ENCODE results near the gene CLPTM1.
"Not testable (repeated sequence)": the region's sequence is repeated elsewhere in the genome, so short reads cannot be mapped to it uniquely, and the experiment has no call there.

CLPTM1 gene

DNA sequence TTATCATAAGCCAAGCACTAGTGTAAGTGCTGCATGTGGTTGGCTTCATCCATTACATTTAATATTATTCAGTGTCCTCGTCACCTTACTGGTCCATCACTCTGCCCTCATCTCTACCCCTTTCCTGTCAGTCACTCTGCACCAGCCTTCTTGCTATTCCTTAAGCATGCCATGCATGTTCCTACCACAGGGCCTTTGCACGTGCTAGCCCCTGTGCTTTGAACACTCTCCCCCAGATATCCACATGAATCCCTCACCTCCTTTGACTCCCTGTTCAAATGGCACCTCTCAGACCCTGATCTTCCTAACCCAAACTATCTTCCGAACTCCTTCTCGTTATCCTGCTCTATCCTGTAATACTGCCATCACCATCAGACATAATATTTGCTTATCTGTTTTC lies 42.8 kb downstream of the CLPTM1 start:
- H3K36me3 ChIP-seq (ENCODE audit: control insufficient read depth, insufficient read depth, low read length): no peaks in the 10 kb centered on the region
- H3K9me3 ChIP-seq (ENCODE audit: control insufficient read depth, low read length): no peaks in the 10 kb centered on the region
- H3K4me3 ChIP-seq (ENCODE audit: extremely low read depth, insufficient read depth, low read length, poor library complexity, severe bottlenecking): no peak overlapping the region
- WGBS, 2 experiments (ENCODE audit: insufficient coverage in 2 of 2): 89 to 93% methylated on average over 4 of the region's 4 CpGs
- peaks cover 4% of the 10 kb centered on the region for H3K4me1 ChIP-seq (ENCODE audit: control insufficient read depth, insufficient read depth, low read length, poor library complexity, severe bottlenecking)
- no peak overlapping the region for H3K27ac ChIP-seq (ENCODE audit: low read depth, low read length, severe bottlenecking)

DNA sequence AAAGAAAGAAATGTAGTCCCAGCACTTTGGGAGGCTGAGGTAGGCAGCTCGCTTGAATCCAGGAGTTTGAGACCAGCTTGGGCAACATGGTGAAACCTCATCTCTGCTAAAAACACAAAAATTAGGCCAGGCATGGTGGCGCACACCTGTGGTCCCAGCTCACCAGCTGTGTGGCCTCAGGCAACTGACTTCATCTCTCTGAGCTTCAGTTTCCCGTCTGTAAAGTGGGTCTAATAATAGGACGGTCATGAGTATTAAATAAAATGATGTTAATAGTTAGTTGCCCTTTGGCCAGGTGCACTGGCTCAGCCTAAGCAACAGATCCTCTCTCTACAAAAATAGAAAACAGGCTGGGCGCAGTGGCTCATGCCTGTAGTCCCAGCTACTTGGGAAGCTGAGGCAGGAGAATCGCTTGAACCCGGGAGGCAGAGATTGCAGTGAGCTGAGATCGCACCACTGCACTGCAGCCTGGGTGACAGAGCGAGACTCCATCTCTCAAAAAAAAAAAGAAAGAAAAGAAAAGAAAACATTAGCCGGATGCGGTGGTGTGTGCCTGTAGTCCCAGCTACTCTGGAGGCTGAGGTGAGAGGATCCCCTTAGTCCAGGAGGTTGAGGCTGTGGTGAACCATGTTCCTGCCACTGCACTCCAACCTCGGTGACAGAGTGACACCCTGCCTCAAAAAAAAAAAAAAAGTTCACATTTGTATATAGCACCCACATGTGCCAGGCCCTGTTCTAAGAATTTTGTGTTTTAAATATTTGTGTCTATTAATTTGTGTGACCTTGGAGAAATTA lies 44.1 kb downstream of the CLPTM1 start:
- not testable (repeated sequence) for H3K9me3 ChIP-seq (ENCODE audit: control insufficient read depth, low read length); H3K4me3 ChIP-seq (ENCODE audit: extremely low read depth, insufficient read depth, low read length, poor library complexity, severe bottlenecking); H3K36me3 ChIP-seq (ENCODE audit: control insufficient read depth, insufficient read depth, low read length); H3K4me1 ChIP-seq (ENCODE audit: control insufficient read depth, insufficient read depth, low read length, poor library complexity, severe bottlenecking); H3K27ac ChIP-seq (ENCODE audit: low read depth, low read length, severe bottlenecking)
- 88 to 91% methylated on average over 6 to 8 of the region's 12 CpGs for WGBS, 2 experiments (ENCODE audit: insufficient coverage in 2 of 2)

DNA sequence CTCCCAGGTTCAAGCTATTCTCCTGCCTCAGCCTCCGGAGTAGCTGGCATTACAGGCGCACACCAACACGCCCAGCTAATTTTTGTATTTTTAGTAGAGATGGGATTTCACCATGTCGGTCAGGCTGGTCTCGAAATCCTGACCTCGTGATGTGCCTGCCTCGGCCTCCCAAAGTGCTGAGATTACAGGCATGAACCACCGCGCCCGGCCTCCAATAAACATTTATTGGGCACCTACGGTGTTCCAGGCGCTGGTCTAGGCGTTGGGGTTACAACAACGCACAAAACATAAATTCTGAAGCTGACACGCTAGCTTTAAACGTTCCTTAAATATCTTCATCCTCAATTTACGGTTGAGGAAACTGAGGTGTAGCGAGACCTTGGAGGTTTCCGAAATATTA lies 45.5 kb downstream of the CLPTM1 start:
- WGBS, 2 experiments (ENCODE audit: insufficient coverage in 2 of 2): 89 to 93% methylated on average over 14 to 16 of the region's 19 CpGs
- H3K4me3 ChIP-seq (ENCODE audit: extremely low read depth, insufficient read depth, low read length, poor library complexity, severe bottlenecking): peak overlapping the region; percentile 19
- H3K4me1 ChIP-seq (ENCODE audit: control insufficient read depth, insufficient read depth, low read length, poor library complexity, severe bottlenecking): not testable (repeated sequence)

DNA sequence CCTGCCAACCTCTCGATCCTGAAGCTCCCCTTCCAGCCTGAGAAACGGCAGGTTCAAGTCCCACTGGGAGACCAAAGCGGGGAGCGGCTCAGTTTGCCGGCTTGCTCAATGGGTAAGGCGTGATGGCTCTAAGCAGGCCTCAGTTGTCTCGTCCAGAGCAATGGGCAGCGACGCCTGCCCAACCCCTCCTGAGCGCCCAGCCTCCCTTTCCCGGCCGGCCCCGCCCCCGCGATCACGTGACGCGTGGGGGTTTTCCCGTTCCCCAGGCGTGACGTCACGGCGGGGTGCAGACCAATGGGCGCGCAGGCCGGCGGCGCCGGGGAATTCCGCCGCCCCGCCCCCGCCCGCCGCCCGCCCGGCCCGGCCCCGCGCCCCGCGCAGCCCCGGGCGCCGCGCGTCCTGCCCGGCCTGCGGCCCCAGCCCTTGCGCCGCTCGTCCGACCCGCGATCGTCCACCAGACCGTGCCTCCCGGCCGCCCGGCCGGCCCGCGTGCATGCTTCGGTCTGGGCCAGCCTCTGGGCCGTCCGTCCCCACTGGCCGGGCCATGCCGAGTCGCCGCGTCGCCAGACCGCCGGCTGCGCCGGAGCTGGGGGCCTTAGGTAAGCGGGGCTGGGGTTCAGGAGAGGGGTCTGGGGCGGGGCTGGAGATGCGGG lies 46.0 kb downstream of the CLPTM1 start, which contains the start of gene RELB:
Gene RELB (plus strand): TSS at position 378 of the 653 bp plus-strand sequence. CDS start 116 bp downstream, at position 494.
- peak within 1 kb of the TSS; percentile 96 for H3K27ac ChIP-seq (ENCODE audit: low read depth, low read length, severe bottlenecking)
- H3K4me1 ChIP-seq (ENCODE audit: control insufficient read depth, insufficient read depth, low read length, poor library complexity, severe bottlenecking): no peaks in the 10 kb centered on the region
- no peaks in the 10 kb centered on the region for H3K9me3 ChIP-seq (ENCODE audit: control insufficient read depth, low read length)
- 2 to 3% methylated on average over 44 to 69 of the region's 79 CpGs for WGBS, 2 experiments (ENCODE audit: insufficient coverage in 2 of 2)
- peak within 1 kb of the TSS; percentile 66 for H3K4me3 ChIP-seq (ENCODE audit: extremely low read depth, insufficient read depth, low read length, poor library complexity, severe bottlenecking)
- H3K36me3 ChIP-seq (ENCODE audit: control insufficient read depth, insufficient read depth, low read length): no peaks in the 10 kb centered on the region

More for the DNA sequence above, 45.5 kb downstream of the CLPTM1 start:
- H3K27ac ChIP-seq (ENCODE audit: low read depth, low read length, severe bottlenecking); H3K36me3 ChIP-seq (ENCODE audit: control insufficient read depth, insufficient read depth, low read length); H3K9me3 ChIP-seq (ENCODE audit: control insufficient read depth, low read length): not testable (repeated sequence)

DNA sequence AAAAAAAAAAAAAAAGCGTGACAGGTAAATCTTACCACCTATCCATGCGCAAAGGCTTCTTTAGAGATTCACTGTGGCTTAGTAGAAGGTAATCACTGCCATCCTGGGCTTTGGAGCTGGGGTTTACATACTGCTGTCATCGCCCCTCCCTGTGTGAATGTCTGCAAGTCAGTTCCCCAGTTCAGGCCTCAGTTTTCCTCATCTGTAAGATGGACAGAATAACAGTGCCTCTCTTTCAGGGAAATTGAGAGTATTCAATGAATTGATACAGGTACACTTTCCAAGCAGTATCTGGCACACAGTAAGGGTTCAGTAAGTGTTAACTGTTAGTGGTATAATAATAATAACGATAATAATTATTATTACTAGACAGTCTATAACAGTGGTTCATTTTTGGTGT lies 48.3 kb downstream of the CLPTM1 start:
- H3K4me3 ChIP-seq (ENCODE audit: extremely low read depth, insufficient read depth, low read length, poor library complexity, severe bottlenecking): no peak overlapping the region
- no peak overlapping the region for H3K27ac ChIP-seq (ENCODE audit: low read depth, low read length, severe bottlenecking)
- H3K36me3 ChIP-seq (ENCODE audit: control insufficient read depth, insufficient read depth, low read length): no peaks in the 10 kb centered on the region
- no peaks in the 10 kb centered on the region for H3K9me3 ChIP-seq (ENCODE audit: control insufficient read depth, low read length)
- 100% methylated on average over 1 of the region's 4 CpGs; no CpG with 5 or more reads in 1 of the 2 experiments for WGBS, 2 experiments (ENCODE audit: insufficient coverage in 2 of 2)
- H3K4me1 ChIP-seq (ENCODE audit: control insufficient read depth, insufficient read depth, low read length, poor library complexity, severe bottlenecking): no peaks in the 10 kb centered on the region

DNA sequence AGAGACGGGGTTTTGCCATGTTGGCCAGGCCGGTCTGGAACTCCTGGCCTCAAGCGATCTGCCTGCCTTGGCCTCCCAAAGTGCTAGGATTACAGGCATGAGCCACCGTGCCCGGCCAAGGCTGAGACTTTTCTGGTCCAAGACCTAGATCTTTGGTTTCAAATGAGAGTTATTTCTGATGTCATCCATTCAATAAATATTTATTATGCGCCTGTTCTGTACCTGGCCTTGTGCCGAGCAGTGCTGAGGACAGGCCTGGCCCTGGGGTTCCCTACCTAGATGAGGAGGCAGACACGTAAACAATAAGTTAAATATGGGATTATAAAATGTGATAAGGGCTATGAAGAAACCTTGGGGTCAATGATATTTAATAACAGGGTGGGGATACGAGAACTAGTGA lies 50.6 kb downstream of the CLPTM1 start:
- WGBS, 2 experiments (ENCODE audit: insufficient coverage in 2 of 2): 93 to 97% methylated on average over 6 to 7 of the region's 9 CpGs
- H3K36me3 ChIP-seq (ENCODE audit: control insufficient read depth, insufficient read depth, low read length): no peaks in the 10 kb centered on the region
- no peaks in the 10 kb centered on the region for H3K9me3 ChIP-seq (ENCODE audit: control insufficient read depth, low read length)

DNA sequence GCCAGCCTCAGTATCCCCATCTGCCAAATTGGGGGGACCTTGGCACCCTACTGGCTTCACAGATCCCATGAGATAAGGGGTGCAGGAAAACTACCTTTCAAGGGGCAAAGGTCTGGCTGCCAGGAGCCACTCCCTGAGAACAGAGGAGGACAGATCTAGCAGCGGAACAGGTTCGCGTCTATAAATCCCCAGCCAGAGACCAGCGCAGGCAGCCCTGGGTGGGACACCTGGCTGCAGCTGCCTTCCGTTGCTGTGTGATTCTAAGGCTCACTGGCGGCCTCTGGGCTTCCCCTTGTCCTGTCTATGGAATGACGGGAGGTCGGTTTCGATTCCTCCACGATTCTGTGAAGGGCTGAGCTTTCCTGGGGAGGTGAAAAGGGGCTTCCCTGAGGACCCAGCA lies 53.4 kb downstream of the CLPTM1 start:
- Histone ChIP-seq H3K27ac (ENCODE audit: low read depth, low read length, severe bottlenecking) (no peak overlapping the region), H3K4me3 (ENCODE audit: extremely low read depth, insufficient read depth, low read length, poor library complexity, severe bottlenecking) (no peak overlapping the region), H3K4me1 (ENCODE audit: control insufficient read depth, insufficient read depth, low read length, poor library complexity, severe bottlenecking) (no peaks in the 10 kb centered on the region), H3K36me3 (ENCODE audit: control insufficient read depth, insufficient read depth, low read length) (peaks cover 4% of the 10 kb centered on the region), H3K9me3 (ENCODE audit: control insufficient read depth, low read length) (no peaks in the 10 kb centered on the region)
- WGBS, 2 experiments (ENCODE audit: insufficient coverage in 2 of 2): 88 to 89% methylated on average over 5 to 6 of the region's 10 CpGs

More for the DNA sequence above, 50.6 kb downstream of the CLPTM1 start:
- no peaks in the 10 kb centered on the region for H3K4me1 ChIP-seq (ENCODE audit: control insufficient read depth, insufficient read depth, low read length, poor library complexity, severe bottlenecking)
- no peak overlapping the region for H3K27ac ChIP-seq (ENCODE audit: low read depth, low read length, severe bottlenecking)
- H3K4me3 ChIP-seq (ENCODE audit: extremely low read depth, insufficient read depth, low read length, poor library complexity, severe bottlenecking): no peak overlapping the region

DNA sequence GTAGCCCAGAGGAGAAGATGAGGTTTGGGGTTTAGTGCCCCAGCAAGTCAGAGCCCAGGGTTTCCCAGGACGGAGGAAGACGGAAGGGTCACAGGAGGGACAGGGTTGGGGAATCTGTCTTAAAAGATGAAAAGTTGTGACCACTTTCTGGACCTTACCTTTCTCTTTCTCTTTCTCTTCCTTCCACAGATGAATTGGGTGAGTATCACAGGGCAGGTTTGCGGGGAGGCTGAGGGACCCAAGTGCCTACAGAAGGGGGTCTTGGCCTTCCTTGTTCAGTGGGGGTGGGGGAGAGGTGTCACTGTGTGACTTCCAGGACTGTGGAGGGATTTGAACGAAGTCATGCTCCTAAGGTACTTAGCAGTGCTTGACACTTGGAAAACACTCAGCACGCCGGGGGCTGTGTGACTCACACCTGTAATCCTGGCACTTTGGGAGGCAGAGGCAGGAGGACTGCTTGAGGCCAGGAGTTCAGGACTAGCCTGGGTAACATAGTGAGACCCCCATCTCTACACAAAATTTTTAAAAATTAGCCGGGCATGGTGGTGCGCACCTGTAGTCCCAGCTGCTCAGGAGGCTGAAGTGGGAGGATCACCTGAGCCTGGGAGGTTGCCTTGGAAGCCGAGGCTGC lies 54.6 kb downstream of the CLPTM1 start:
- Histone ChIP-seq H3K4me3 (ENCODE audit: extremely low read depth, insufficient read depth, low read length, poor library complexity, severe bottlenecking) (no peak overlapping the region), H3K9me3 (ENCODE audit: control insufficient read depth, low read length) (no peaks in the 10 kb centered on the region), H3K36me3 (ENCODE audit: control insufficient read depth, insufficient read depth, low read length) (peaks cover 4% of the 10 kb centered on the region), H3K4me1 (ENCODE audit: control insufficient read depth, insufficient read depth, low read length, poor library complexity, severe bottlenecking) (no peaks in the 10 kb centered on the region), H3K27ac (ENCODE audit: low read depth, low read length, severe bottlenecking) (no peak overlapping the region)
- 95 to 97% methylated on average over 6 to 8 of the region's 9 CpGs for WGBS, 2 experiments (ENCODE audit: insufficient coverage in 2 of 2)

DNA sequence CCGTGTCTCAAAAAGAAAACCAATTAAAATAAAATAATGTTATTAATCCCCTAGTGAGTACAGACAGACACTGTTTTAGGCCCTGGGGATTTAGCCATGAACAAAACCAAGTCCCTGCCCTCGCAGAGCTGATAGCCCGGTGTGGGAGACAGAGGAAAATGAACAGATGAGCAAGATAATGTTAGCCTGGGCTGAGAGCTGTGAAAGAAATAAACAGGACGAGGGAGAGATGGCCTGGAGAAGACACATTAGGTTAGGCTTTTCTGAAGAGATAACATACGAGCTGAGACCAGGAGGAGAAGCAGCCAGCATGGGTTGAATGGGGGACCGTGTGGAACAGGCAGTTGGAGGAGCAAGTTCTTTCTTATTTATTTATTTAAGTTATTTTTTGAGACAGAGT lies 55.1 kb downstream of the CLPTM1 start:
- 94 to 95% methylated on average over 4 of the region's 6 CpGs for WGBS, 2 experiments (ENCODE audit: insufficient coverage in 2 of 2)
- Histone ChIP-seq H3K27ac (ENCODE audit: low read depth, low read length, severe bottlenecking) (no peak overlapping the region), H3K4me1 (ENCODE audit: control insufficient read depth, insufficient read depth, low read length, poor library complexity, severe bottlenecking) (no peaks in the 10 kb centered on the region), H3K36me3 (ENCODE audit: control insufficient read depth, insufficient read depth, low read length) (peaks cover 4% of the 10 kb centered on the region), H3K4me3 (ENCODE audit: extremely low read depth, insufficient read depth, low read length, poor library complexity, severe bottlenecking) (no peak overlapping the region), H3K9me3 (ENCODE audit: control insufficient read depth, low read length) (no peaks in the 10 kb centered on the region)

DNA sequence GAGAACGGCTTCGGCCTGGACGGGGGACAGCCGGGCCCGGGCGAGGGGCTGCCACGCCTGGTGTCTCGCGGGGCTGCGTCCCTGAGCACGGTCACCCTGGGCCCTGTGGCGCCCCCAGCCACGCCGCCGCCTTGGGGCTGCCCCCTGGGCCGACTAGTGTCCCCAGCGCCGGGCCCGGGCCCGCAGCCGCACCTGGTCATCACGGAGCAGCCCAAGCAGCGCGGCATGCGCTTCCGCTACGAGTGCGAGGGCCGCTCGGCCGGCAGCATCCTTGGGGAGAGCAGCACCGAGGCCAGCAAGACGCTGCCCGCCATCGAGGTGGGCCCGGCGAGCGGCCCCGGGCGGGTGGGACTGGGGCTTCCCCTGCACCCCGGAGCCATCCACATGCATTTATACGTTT lies 56.8 kb downstream of the CLPTM1 start:
- WGBS, 2 experiments (ENCODE audit: insufficient coverage in 2 of 2): 96 to 97% methylated on average over 23 to 34 of the region's 42 CpGs
- H3K4me1 ChIP-seq (ENCODE audit: control insufficient read depth, insufficient read depth, low read length, poor library complexity, severe bottlenecking): no peaks in the 10 kb centered on the region
- no peak overlapping the region for H3K4me3 ChIP-seq (ENCODE audit: extremely low read depth, insufficient read depth, low read length, poor library complexity, severe bottlenecking)
- peaks cover 4% of the 10 kb centered on the region for H3K36me3 ChIP-seq (ENCODE audit: control insufficient read depth, insufficient read depth, low read length)
- no peak overlapping the region for H3K27ac ChIP-seq (ENCODE audit: low read depth, low read length, severe bottlenecking)
- no peaks in the 10 kb centered on the region for H3K9me3 ChIP-seq (ENCODE audit: control insufficient read depth, low read length)
